ENCODE data around the gene PDS5B. TPM values are rescaled to one million over a fixed set of nuclear protein-coding genes. Genes with fewer than 3 reads are reported as not detected.

Gene PDS5B
- total RNA-seq, 1 experiment from 2014 or later = 16.3 TPM

DNA sequence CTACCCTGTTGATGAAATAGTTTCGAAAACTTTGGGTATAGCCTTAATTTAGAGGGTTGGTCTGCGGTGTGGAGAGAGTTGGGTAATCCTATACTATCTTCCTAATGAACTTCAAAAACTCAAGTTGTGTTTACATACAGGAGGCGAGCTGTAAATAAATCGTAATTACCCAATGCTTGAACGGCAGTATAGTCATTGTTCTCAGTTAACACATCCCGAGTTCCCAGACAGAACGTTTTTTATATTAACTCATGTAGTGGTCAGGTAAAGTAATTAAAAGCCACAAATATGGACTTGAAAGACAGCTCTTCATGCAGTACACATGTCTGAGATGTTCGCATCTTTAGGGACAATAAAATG lies 1.5 kb downstream of the PDS5B start:
- peak; percentile 1 for DNase-seq (ENCODE audit: low read depth)

DNA sequence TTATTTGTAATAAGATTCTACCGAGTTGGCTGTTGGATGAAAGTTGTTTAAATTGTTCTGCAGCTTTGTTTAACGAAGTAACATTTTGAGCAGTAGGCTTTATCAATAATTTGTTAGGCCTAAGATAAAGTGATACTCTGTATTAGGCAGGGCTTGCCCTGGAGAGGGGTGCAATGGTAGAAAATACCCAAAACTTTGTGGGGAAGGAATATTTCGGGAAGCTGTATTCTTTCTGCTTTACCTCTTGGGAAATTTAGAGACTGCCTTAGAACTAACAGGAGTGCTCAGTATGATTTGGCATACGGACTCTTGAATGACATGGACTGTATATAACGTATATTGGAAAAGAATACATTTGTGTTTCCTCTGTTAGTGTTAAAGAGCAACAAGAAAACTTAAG lies 2.5 kb downstream of the PDS5B start:
- no peak for DNase-seq (ENCODE audit: low read depth)

DNA sequence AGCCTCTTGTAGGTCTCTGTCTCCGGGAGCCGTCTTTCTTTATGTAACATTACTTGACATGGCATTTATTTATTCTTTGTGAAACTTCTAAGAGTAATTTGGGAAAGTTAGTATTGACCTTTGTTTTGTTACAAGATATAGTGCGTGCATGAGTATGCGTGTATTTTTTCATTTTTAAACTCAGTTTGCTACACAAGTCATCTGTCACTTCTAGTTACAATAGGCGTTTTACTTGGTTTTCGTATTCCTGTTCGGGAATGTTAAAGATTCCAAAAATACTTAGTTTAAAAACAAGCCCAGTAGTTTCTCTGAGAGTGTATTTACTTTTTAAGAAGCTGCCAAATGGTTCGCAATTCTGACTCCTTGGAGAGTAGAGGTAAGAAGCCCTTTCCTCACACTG lies 3.2 kb downstream of the PDS5B start:
- DNase-seq (ENCODE audit: low read depth) = no peak

DNA sequence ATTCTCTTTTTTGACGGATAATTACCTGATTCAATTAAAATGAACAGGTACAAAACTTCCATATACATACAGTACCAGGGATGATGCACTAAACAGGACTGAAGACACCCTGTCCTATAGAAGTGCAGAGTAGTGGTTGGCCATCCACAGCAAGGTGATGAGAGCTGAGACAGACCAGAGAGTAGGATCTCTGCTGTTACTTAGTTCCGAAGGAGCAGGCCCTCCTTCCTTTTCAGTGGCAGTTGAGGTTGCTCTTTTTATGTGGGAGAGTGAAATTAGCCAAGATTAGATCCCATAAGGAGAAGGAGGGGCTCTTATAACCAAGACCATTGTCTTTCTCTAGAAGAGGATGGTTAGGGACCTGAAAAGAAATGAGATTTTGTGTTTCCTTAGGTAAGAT lies 4.0 kb downstream of the PDS5B start:
- DNase-seq (ENCODE audit: low read depth) = no peak

DNA sequence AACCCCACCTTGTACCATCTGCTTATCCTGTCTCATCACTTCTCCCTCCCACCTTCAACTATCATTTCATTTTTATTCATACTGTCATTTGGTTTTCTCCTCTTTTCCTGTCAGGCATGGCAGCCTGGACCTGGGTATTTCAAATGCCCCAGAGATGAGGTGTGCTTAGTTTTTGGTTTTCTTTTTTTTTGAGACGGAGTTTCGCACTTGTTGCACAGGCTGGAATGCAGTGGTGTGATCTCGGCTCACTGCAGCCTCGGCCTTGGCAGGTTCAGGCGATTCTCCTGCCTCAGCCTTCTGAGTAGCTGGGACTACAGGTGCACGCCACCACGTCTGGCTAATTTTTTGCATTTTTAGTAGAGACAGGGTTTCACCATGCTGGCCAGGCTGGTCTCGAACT lies 5.8 kb downstream of the PDS5B start:
- DNase-seq (ENCODE audit: low read depth) = no peak

DNA sequence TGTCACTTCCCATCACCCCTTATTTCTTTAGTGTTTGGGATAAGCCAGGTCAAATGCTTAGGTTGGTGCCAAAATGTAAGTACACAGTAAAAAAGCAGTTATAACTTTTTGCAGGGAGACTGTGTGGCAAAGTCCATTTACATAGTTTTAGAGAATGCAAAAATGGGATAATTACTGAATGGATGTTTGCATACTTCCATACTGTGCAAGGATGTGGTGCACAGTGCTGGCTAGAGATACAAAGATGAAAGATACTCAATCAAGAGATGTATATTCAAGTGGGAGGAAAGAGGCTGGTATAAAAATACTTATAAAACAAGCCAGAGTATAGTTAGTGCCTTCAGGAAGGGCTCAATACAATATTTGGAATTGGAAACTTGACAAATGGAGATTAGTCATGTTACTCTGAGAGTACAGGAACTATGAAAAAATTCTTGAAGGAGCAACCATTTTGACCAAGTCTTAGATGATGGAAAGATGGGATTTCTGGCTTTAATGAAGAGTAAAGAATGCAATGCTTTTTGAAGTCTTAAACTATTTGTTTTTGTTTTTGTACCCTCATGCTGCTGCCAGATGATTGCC lies 8.0 kb downstream of the PDS5B start:
- DNase-seq (ENCODE audit: low read depth) = peak; percentile 31

DNA sequence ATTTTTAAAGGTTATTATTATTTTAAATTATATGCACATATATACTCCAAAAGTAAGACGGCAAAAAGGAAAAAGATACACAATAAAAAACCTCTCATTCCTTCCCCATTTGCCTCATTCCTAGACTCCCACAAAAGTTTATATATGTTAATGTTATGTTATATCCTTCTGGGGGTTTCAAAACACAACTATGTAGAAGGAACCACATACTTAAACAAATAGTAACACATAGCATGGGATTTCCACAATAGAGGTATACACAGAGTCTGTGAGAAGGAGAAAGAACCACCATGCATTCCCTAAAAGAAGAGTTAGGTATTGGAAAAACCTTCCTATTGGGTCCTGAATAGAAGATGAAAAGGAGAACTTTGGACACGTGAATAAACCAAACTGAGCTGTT lies 9.1 kb downstream of the PDS5B start:
- DNase-seq (ENCODE audit: low read depth) = no peak

DNA sequence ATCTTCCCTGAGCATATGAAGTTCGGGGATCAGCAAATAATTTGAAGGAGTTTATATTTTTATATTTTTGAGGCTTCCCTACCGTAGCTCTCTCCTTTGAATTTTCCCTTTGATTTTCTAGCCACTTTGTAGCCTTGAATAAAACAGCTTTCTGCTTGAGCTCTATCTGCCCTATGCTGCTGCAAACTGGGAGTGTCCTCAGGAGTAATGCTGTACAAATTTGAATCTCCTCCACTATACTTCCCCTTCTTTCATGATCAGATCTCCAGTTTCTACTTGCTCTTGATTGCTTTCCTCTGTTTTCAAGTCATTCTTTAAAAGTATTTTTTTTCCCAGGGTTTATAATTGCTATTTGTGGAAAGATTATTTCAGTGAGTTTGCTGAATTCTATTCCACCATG lies 14.6 kb downstream of the PDS5B start:
- no peak for DNase-seq (ENCODE audit: low read depth)

DNA sequence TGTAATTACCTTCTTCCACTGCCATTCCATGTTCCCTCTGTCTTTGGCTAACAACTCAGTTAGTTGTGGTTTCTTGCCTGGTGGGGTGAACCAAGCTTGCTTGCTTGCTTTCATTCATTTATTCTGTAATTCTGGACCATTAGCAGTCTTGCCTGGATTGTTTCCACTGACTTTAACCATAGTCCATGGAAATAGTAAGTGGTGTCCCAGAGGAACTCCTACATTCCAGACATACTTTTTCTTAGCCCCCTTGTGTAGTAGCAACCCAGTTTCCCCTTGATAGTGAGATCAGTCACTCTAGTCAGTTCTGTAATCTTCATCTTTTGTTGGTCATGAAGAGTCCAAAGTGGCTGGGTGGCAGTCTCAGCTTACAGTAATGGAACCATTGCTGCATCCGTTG lies 23.2 kb downstream of the PDS5B start:
- peak; percentile 3 for DNase-seq (ENCODE audit: low read depth)

DNA sequence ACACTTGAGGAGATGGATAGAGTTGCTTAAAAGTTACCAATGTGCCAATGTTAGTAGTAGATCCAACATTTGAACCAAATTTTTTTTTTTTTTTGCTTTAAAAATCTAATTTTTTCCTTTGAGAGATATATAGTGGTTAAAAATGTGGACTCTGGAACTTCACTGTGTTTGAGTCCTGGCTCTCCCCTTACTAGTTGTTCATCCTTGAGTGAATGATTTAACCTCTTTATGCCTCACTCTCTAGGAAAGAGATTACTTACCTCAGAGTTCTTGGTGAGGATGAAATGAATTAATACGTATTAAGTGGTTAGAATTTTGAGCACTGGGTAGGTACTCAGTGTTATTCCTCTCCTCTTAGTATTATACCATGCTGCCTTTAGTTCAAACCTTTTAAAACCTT lies 24.3 kb downstream of the PDS5B start:
- no peak for DNase-seq (ENCODE audit: low read depth)

DNA sequence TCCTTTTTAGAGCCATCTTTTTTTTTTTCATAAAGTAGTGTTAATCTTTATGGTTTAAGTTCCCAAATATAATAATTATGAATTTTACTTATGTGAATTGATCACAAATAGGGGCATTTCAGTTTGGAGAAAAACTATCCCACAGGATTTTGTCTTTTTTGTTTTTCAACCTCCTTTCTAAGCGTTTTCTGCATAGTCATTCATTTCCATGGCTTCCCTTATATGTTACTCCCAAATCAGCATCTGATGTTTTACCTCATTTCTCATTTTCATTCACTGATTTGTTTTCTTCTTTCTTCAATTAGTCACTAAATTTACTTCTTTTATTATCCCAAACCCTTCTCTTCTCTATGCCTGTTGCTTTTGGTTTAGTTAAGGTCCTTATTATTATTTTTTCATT lies 24.7 kb downstream of the PDS5B start:
- DNase-seq (ENCODE audit: low read depth) = no peak

DNA sequence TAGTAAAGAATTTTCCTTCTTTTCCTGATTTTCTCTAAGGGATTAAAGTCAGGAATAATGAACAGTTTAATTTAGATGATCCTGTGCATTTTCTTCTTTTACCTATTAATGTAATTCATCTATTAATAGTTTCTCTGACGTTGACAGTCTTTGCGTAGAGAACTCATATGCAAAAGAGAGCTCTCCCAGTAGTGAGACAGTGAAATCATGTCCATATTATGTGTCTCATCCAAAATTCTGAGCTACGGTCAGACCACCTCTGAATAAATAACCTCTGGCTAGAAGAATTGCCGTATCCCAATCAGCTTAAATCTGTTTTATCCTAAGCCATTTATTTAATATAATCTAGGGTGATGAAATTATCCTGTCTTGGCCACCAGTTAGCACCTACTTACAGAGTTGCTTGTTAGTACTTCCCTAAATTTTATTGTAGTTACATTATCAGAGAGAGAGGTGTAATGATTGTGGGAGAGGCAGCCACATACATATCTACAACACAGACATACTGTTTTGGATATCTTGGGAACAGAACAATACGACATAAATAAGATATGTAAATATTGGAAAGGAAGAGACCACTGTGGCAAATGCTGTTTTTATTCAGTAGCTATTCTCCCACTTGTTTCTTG lies 30.7 kb downstream of the PDS5B start:
- no peak for DNase-seq (ENCODE audit: low read depth)

DNA sequence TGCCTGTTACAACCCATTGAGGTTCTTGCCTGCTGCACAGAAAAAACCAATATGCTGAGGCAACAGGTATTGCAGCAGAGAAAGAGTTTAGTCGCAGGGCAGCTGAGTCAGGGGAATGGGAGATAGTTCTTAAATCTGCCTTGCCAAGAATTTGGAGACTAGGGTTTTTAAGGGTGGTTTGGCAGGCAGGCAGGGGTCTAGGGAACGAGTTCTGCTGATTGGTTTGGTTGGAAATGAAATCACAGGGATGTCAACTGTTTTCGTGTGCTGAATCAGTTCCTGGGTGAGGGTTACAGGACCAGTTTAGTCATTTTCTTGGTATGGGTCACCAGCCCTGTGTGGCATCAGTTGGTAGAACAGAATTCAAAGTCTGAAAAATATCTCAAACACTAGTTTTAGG lies 36.6 kb downstream of the PDS5B start:
- no peak for DNase-seq (ENCODE audit: low read depth)

DNA sequence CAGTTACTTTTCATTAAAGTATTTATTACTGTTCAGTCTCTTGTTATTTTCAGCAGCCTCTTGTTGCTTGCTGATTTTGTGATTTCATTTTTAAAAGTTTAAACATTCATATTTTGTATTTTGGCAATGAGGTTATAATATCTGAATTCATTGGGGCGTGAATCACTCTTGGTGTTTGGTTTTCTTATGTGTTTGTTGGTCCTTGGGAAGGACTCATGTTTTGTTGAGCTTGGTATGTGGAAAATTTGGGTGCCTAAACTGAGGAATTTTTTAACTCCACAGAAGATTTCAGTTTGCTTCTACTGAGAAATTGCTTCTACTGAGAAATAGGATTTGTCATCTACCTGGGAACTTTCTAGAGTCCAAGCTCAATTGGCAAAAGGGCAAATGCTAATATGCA lies 38.2 kb downstream of the PDS5B start:
- no peak for DNase-seq (ENCODE audit: low read depth)

DNA sequence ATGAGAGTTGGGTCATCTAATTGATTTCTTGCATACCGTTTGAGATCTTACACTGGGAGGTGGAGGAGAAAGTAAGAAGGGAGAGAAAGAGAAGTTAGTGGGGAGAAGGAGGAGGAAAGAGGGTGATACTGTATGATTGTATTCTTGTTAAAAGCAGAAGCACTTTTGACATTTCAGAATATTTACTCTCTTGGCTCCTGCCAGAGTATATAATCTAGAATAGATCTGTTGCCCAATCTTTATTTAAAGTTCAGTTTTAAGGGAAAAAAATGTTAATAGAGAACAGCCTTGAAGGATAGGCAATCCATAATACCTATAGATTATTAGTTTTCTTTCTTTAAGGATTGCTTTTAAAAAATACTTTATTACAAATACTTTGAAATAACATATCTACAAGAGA lies 41.5 kb downstream of the PDS5B start:
- DNase-seq (ENCODE audit: low read depth) = no peak

DNA sequence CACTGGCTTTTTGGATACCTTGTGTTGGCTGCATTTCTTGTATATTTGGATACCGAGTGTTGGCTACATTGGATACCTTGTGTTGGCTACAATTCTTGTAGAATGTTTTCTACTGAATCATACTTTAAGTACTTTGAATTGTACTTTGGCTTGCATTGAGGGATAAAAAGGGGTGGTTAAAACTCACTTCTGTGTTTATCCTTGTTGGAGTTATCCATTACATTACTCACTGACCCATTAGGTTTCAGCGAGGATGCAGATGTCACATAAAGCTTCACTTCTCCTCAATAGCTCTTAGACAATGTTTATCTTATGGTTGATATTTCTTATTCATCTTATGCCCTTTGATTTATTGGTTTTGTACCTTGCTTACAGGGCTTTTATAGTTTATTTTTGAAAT lies 43.1 kb downstream of the PDS5B start:
- no peak for DNase-seq (ENCODE audit: low read depth)

DNA sequence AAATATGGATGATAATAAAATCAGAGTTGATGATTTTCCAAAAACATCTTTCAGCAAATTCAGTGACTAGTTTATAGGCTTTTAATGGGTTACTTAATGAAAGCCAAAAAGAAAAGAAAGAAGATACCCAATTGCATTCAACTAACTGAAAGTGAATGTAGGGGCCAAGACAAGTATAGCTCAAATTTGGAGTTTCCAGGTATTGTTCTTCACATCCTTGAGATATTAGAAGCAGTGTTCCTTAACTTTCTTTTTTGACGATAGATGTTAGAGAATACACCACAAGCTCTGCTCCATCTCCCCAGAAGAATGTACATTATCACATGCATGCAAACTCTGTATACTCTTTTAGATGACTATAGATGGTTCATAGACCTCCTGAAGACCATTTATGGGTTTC lies 43.6 kb downstream of the PDS5B start:
- DNase-seq (ENCODE audit: low read depth) = no peak

DNA sequence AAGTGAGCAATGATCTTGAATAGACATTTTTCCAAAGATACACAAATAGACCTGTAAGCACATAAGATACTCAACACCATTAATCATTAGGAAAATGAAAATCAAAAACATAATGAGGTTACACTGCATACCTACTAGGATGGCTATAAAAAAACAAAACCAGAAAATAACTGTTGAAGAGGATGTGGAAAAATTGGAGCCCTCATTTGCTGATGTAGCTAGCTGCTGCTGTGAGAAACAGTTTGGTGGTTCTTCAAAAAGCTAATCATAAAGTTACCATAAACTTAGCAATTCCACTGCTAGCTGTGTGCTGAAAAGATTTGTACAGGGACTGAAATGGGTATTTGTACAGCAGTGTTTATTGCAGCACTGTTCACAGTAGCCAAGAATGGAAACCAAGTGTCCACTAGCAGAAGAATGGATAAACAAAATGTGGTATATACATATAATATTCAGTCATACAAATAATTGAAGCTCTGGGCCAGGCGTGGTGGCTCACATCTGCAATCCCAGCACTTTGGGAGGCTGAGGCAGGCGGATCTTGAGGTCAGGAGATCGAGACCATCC lies 46.2 kb downstream of the PDS5B start:
- no peak for DNase-seq (ENCODE audit: low read depth)

DNA sequence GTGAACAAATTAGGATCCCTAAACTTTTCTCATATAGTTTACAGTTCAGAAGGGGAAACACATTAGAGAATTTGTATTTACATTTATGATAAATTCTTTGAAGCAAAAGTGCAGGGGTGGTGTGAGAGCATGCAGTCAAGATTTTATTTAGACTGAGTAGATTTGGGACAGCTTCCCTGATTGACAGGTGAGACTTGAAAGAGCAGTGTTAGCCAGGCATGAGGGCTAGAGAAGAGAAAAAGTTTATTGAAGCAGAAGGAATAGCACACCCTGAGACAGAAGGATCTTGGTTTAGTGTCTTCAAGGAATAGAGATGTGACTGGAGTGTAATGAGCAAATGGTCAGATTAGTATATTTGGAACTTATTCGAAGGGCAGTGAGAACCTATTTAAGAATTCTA lies 50.5 kb downstream of the PDS5B start:
- DNase-seq (ENCODE audit: low read depth) = no peak

DNA sequence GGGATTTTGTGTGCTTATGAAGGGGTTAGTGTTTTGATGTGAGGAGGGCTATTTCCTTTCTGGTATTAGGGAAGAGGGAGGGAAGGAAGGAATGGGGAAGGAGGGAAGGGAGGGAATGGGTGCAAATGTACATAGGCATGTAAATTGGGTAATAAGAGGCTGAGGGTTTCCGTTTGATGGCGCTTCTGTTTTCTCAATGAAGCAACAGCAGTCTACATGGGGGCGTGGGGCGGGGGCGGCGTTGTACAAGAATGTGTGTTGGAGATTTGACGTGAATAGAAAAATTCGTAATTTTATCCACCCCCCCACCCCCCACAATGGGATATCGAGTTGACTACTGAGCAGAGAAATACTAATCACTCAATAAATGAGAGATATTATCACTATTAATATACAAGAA lies 52.5 kb downstream of the PDS5B start:
- no peak for DNase-seq (ENCODE audit: low read depth)

DNA sequence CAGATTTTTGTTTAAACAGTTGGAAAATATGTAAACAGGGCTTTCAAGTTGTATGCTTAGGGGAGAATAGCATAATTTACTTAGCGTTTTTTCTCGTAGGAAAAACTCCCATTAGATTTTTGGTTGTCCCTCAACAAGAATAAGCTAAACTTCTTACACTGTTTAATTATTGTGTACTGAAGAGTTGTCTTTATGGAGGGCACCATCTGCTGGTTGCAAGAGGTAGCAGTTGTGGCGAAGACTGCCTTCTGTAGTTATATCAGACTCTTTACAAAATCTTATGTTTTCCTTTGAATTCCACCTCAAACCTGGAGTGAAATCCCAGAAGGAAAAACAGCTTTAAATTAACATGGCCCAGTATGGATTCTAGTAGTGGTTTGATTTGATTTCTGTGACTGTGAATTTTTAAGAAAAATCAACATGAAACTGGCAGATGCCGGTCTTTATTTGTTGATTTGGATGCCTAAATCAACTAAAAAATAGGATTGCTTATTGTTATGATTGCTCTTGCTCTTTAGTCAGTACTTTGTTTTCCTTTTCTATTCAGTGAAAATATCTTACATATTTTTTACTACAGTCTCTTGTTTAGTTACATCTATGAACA lies 53.4 kb downstream of the PDS5B start:
- peak; percentile 54 for DNase-seq (ENCODE audit: low read depth)

DNA sequence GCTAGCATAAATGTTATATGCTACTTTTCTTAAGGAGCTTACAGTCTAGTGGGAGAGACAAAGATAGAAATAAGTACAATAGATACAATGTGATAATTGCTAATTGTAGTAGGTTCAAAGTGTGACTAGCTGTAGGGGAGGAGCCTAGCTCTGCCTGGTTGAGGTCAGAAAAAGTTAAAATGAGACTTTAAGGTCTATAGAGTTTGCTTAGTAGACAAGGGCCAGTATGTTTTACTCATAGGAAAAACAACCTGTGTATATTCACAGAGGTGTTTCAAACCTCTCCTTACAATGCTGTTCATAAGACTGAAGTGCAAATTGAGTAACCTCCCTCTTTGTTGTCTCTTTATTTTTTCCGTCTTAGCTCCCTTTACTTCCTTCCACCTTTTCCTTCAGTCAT lies 56.1 kb downstream of the PDS5B start:
- DNase-seq (ENCODE audit: low read depth) = no peak

DNA sequence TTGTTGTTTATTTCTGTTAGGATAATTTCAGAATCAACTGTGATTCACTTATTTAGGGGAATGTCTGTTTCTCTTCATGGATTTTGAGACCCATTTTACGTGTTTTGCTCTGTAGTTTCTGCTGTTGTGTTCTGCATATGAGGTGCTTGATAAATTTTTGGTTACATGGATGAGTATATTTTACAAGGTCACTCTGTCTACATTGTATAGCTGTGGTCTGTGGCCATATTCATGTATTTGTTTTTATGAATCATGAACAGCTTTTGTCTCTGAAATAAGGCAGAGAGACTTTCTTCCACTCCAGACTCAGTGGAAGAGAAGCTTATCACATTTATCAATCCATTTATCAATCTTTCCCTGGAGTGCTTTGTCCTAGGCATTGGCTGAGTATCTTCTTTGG lies 56.6 kb downstream of the PDS5B start:
- no peak for DNase-seq (ENCODE audit: low read depth)

DNA sequence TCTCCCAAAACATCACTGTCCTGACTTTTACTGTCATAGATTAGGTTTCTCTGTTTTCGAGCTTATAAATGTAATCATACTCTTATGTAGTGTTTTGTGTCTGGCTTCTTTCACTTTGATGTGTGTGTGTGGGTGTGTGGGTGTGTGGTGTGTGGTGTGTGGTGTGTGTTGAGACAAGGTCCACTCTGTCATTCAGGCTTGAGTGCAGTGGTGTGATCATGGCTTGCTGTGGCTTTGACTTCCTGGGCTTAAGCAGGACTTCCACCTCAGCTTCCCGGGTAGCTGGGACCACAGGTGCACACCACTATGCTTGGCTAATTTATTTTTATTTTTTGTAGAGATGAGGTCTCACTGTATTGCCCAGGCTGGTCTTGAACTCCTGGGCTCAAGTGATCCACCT lies 59.6 kb downstream of the PDS5B start:
- no peak for DNase-seq (ENCODE audit: low read depth)

Measured in RPMI7951 (cell line).